AG10803 (cell line): ENCODE results near the gene ZMIZ1.

Source experiments
- DNase-seq: peaks from one replicate; pipeline ENCODE4 v3.0.0; 2010; ENCODE audit warnings: low read depth
- H3K4me3 ChIP-seq: 2 replicates; pipeline ENCODE4 v1.5.1; 2011; ENCODE audit warnings: mild to moderate bottlenecking, low read length, control low read depth
- TF ChIP-seq, protein P1 (sequence below): conservative IDR thresholded peaks from 2 replicates; pipeline ENCODE4 v1.5.1; 2011; ENCODE audit warnings: mild to moderate bottlenecking, low read length, control low read depth, inconsistent platforms

Gene ZMIZ1

DNA sequence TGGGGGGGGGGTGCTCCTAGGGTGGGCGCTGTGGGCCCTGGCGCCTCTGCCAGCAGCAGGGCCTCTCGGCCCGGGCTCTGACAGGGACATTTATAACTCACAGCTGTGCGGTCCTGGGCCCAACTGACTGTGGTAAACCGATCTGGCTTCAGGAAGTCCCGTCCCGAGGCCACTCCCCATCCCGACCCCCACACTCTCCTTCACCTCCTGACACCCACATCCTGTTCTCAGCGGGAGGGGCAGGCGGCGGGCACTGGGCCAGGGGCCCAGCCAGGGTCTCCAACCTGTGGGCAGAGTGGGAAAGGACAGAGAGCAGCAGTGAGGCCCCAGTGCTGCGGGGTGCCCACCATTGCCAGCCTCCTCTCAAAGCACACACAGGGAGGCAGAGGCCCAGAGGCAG, 69.1 kb downstream of the ZMIZ1 start:
- TF ChIP-seq, protein P1, sequence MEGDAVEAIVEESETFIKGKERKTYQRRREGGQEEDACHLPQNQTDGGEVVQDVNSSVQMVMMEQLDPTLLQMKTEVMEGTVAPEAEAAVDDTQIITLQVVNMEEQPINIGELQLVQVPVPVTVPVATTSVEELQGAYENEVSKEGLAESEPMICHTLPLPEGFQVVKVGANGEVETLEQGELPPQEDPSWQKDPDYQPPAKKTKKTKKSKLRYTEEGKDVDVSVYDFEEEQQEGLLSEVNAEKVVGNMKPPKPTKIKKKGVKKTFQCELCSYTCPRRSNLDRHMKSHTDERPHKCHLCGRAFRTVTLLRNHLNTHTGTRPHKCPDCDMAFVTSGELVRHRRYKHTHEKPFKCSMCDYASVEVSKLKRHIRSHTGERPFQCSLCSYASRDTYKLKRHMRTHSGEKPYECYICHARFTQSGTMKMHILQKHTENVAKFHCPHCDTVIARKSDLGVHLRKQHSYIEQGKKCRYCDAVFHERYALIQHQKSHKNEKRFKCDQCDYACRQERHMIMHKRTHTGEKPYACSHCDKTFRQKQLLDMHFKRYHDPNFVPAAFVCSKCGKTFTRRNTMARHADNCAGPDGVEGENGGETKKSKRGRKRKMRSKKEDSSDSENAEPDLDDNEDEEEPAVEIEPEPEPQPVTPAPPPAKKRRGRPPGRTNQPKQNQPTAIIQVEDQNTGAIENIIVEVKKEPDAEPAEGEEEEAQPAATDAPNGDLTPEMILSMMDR, result no peak
- no peak overlapping the region for H3K4me3 ChIP-seq
- peak; percentile 40 for DNase-seq

DNA sequence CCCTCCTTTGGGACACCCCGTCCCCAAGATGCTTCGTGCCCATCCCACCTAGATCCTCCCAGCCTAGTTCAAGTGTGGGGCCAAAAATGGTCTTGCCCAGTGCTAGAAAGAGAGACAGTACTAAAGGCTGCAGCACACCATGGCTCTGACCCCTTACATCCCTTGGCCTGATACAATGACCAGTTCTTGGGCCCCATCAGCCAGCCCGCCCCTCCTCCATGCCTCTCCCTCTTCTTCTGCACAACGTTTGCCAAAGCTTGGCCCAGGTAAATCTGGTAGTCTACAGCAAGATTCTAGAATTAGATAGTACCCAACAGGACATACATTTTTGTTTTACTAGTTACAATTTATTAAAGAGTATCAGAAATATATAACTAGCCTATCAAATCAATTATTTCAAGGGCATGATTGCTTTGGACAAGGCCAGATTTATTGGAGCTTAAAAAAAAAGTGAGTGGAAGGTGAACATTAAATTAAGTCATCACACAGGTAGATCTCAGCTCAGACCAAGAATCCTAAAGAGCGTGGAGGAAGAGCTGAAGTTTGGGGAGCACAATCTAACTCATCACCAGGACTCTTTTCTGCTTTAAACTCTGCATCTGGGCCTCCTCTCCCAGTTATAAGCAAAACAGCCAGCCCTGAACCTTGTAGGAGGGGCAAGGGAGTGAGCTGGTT, 69.8 kb downstream of the ZMIZ1 start:
- TF ChIP-seq, protein P1, result no peak

DNA sequence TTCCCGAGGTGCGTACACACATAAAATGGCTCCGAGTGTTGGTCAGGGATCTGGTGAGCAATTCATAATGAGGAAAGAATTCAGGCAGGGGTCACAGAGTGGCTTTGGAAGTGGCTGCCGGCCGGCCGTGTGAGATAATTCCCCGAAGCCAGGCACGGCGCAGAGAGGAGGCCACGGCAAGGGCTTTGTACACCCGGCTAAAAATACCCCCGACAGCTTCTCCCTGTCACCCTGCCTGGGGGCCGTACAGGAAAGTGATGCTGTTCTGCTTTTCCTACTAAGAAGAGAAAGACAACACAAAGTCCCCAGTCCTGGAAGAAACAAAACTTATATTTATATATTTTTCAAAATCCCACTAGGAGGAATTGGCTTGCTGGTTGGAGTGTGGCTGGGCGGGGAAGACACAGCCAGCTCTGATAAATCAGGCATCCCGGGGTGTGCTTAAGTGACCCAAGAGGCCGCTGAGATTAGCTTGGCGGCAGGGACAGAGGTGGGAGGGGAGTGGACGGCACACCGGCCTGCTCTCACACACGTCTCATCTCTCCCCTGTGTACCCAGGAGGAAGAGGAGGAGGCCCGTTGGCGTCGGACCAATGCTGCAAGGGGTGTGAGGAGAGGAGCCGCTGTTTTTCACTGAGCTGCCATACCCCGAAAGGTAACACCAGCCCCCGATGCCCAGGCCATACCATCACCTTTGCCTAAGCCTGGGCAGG, 70.5 kb downstream of the ZMIZ1 start:
- TF ChIP-seq, protein P1, result no peak
- H3K4me3 ChIP-seq, result no peak overlapping the region
- DNase-seq, result peak; percentile 82

More for the DNA sequence above, 69.8 kb downstream of the ZMIZ1 start:
- DNase-seq, result no peak
- H3K4me3 ChIP-seq, result no peak overlapping the region

DNA sequence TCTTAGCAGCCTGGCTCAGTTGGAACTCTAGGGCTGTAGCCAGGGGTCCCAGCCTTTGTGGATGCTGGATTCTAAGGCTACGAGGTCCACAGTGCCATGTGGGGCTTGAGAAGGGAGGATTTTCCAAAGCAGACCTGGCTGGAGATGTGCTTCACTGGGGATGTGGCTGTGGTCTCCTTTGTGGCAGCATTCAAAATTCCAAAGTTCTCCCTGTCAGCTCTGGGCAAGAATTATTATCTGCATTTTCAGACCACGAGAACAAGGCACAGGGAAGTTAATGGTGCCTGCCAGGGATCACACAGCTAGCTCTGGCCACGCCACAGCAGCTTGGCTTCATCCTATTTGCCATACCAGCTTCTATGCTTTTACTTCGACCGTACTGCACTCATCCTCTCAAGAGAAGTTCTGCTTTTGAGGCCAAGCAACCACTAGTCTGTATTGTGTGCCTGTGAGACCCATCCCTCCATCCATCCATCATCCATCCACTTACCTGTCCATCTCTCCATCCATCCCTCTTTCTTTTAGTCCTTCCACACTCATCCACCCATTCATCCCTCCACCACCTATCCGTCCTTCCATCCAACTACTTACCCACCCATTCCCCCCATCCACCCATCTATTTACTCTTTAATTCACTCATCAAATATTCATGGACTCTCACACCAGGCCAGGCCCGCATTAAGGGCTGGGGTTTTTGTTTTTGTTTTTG, 71.5 kb downstream of the ZMIZ1 start:
- TF ChIP-seq, protein P1, result no peak
- DNase-seq, result peak; percentile 61
- no peak overlapping the region for H3K4me3 ChIP-seq

DNA sequence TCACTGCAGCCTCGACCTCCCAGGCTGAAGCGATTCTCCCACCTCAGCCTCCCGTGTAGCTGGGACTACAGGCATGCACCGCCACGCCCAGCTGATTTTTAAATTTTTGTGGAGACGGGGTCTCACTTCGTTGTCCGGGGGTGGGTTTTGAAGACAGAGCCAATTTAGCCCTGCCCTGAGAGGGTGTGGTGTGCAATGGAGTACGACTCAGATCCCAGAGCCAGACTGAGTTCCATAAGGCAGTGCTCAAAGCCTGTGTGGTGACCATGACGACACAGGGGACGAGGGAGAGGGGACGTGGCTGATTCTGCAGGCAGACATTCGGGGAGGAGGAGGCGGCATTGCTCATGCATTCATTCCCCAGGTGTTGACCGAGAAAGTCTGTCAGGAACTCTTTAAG, 72.1 kb downstream of the ZMIZ1 start:
- TF ChIP-seq, protein P1, result no peak
- no peak overlapping the region for H3K4me3 ChIP-seq
- DNase-seq, result no peak

DNA sequence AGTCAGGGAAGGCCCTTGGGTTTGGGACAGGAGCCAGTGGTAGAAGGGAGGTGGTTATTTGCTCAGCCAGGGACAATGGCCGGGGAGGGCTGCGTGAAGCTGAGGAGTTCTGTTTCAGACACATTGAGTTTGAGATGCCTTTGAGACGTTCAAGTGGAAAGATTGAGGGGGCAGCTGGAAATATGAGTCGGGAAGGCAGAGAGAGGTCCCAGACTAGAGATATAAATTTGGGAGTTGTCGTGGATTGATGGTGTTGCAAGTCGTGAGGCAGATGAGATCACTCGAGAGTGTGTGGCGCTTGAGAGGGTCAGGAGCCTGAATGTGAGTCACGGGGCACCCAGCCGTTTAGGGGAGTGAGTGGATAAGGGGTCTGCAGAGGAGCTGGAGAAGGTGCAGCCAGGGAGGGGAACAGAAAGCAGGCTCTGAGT, 73.3 kb downstream of the ZMIZ1 start:
- peak; percentile 65 for DNase-seq
- no peak overlapping the region for H3K4me3 ChIP-seq
- TF ChIP-seq, protein P1, result no peak
